Loucy (cell line): ENCODE measurements around the gene GPR171.

Experiments used
- CTCF ChIP-seq: fragments of 200-600 bp; sonication (generic); conservative IDR thresholded peaks from 2 replicates; pipeline ENCODE4 v1.5.1; 2014; ENCODE audit warnings: mild to moderate bottlenecking, antibody characterized with exemption, low read length
- EZH2phosphoT487 ChIP-seq: fragments of 200-600 bp; IDR thresholded peaks from 2 replicates; pipeline ENCODE4 v1.6.1; 2018; ENCODE audit warnings: antibody characterized with exemption, mild to moderate bottlenecking, moderate library complexity, borderline replicate concordance

GRCh38 chr3:151228666-151229040 lies 25.6 kb upstream of the GPR171 start:
- no peak for TF ChIP-seq CTCF
- no peak for TF ChIP-seq EZH2phosphoT487
